Smooth muscle cell of the brain vasculature (primary cell): ENCODE measurements around the gene CTDSP1.

Experiments used
- DNase-seq: peaks from one replicate; pipeline ENCODE4 v3.0.0-alpha.2; 2012; ENCODE audit warnings: low read depth, low spot score

Gene CTDSP1

GRCh38 chr2:218400167-218400929, 680 bp downstream of the CTDSP1 start:
- no peak for DNase-seq

DNA sequence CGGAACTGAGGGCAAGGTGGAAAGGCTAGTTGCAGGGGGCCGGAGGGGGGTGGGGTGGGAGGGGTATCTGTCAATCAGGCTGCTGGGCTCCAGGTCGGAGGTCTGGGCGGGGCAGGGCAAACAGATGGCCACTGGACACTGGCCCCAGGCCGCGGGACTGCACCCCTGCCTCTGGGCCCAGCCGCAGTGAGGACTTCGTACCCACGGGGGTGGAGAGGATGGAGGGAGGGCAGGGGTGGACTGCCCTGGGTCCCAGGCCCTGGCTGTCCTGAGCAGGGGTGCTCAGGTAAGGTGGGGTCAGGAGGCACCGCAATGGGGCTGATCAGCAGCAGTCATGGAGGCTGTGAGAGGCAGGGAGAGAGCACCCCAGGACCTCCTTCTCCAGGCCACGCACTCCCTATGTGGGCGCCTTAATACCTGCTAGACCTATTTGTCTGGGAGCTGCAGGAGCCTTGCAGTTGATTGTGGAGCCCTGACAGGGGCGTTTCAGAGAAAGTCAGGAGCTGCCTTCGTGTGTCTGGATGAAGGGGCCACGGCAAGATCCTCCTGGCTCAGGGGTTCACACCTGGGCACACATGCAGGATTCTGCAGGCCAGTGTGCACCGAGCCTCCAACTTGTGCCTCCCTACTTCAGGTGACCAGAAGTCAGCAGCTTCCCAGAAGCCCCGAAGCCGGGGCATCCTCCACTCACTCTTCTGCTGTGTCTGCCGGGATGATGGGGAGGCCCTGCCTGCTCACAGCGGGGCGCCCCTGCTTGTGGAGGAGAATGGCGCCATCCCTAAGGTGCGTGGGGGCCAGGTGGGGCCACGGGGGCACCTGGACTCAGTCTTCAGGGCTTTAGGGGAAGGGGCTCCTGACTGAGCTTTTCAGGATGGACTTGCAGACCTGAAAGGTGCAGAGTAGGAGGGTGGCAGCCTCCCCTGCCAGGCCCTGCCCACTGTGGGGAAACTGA, 1.5 kb downstream of the CTDSP1 start:
- no peak for DNase-seq

DNA sequence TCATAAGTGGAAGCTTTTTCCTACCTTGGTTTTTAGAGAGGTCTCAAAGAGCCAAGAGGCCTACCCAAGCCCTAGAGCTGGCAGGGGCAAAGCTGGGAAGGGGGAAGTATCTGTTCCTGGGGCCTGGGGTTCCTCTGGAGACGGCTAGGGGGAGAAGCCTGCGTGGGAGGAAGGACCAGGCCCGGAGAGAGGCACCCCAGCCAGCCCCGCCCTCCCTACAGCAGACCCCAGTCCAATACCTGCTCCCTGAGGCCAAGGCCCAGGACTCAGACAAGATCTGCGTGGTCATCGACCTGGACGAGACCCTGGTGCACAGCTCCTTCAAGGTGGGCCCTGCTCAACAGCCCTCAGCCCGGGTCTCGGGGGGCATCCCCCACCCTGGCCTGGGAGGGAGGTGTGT, 2.2 kb downstream of the CTDSP1 start:
- no peak for DNase-seq

GRCh38 chr2:218402491-218402901, 2.8 kb downstream of the CTDSP1 start:
- no peak for DNase-seq

- DNase-seq: no peak
These were observed 3.3 kb downstream of the CTDSP1 start for GRCh38 chr2:218402911-218403411.

- DNase-seq: no peak
These were observed 4.1 kb downstream of the CTDSP1 start for GRCh38 chr2:218403810-218404209.

- DNase-seq: no peak
These were observed 4.8 kb downstream of the CTDSP1 start for GRCh38 chr2:218404351-218405085.

DNA sequence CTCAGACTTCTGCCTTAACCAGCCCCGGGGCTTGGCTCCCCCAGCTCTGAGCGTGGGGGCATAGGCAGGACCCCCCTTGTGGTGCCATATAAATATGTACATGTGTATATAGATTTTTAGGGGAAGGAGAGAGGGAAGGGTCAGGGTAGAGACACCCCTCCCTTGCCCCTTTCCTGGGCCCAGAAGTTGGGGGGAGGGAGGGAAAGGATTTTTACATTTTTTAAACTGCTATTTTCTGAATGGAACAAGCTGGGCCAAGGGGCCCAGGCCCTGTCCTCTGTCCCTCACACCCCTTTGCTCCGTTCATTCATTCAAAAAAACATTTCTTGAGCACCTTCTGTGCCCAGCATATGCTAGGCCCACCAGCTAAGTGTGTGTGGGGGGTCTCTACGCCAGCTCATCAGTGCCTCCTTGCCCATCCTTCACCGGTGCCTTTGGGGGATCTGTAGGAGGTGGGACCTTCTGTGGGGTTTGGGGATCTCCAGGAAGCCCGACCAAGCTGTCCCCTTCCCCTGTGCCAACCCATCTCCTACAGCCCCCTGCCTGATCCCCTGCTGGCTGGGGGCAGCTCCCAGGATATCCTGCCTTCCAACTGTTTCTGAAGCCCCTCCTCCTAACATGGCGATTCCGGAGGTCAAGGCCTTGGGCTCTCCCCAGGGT, 5.5 kb downstream of the CTDSP1 start:
- no peak for DNase-seq

DNA sequence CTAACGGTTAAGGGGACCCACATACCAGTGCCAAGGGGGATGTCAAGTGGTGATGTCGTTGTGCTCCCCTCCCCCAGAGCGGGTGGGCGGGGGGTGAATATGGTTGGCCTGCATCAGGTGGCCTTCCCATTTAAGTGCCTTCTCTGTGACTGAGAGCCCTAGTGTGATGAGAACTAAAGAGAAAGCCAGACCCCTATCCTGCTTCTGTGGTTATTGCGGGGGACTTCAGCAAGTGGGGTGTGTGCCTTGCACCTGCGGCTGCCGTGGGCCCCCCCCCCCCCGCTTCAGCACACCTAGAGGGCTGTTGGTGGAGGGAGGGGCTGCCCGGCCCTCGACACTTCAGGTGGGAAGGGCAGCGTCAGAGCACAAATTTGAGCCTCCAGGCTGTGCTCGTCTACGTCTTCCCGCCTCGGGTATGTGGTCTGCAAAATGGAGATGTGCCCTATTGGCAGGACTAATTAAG, 6.1 kb downstream of the CTDSP1 start:
- DNase-seq: no peak

DNA sequence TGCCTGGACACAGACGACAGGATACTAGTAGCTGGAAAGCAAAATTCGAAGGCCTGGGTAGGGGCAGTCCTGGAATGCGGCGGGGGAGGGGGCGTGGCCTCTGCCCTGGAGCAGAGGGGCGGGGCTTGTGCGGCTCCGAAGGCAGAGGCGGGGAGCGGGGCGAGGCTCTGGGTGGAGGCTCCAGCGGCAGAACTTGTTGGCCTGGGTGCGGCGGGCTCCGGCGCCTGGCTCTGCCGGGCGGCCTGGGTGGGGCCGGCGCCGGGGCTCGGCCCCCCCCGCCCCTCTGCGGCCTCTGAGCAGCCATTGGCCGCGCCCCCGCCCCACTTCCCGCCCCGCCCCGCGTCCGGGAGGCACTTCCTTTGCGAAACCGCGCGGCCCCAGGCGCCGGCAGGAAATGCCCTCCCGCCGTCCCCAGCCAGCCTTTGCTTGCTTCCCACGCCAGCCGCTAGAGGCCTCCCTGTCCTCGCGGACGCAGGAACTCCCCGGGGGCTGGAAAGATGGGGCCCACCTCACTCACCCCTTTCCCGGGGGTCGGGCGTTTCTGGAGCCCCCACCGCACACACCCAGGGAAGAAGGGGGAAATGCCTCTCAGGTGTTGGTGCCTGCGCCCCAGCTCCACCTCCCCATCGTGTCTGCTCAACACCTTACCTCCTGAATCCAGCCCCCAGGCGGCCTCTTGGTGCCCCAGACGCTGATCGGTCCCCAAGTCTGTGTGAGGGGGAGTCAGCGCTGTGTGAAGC, 6.7 kb downstream of the CTDSP1 start:
- peak; percentile 79 for DNase-seq

- DNase-seq: peak; percentile 46
These were observed 7.4 kb downstream of the CTDSP1 start for GRCh38 chr2:218406949-218407618.

DNA sequence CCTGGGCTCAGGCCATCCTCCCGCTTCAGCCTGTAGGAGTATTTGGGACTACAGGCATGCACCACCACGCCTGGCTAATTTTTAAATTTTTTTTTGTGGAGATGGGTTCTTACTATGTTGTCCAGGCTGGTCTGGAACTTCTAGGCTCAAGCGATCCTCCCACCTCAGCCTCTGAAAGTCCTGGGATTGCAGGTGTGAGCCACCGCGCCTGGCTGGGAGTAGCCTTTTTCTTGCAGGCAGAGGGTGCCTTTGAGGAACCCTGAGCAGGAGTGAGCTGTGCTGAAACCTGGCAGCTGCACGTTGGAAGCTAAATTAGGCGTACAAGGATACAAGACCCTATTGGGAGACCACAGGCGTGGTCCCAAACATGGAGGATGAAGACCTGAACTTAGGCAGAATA, 8.0 kb downstream of the CTDSP1 start:
- no peak for DNase-seq

DNA sequence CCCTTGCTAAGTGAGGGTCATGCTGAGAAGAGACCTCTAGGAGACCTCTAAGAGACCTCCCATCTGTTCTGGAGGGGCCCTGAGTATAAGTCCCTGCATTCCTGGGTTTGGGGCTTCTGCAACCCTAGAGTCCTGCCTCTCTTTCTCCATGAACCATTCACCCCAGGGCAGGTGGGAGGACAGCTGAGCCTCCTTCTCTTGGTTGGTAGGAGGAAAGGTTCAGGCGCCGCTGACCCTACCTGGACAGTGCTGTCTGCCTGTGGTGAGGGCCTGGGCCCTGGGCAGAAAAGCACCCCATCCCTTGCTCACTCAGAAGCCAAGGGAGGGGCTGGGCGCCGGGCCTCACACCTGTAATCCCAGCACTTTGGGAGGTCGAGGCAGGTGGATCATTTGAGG, 18.7 kb downstream of the CTDSP1 start:
- no peak for DNase-seq

- DNase-seq: no peak
These were observed 19.2 kb downstream of the CTDSP1 start, which contains the start of gene VIL1 for GRCh38 chr2:218418717-218419458. Gene VIL1, plus strand, starts transcription at chr2:218419123. Its CDS starts 4,656 bp downstream, at chr2:218423779.

DNA sequence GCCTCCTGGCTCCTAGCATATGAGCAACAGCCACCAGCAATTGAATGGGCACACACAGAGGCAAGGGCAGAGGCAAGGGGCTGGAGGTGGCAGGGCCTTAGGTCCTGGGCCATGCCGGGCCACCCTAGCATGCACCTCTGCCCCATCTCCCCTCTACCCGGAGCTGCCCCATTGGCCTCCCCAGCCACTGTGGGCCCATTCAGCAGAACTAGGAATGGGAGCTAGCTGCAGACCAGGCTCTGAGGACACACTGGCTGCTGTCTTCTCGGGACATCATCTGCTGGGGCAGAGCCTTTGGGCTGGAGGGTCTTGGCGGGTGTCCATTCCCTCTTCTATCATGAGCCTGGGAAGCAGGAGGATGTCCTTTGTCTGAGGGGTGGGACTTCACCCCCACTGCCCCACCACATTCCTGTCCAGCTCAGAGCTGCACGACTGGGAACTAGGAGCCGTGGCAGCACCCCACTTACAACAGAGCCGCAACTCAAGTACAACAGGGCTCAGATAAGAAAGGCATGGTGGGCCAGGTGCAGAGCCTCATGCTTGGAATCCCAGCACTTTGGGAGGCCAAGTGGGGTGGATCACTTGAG, 20.1 kb downstream of the CTDSP1 start:
- no peak for DNase-seq

- no peak for DNase-seq
These were observed 21.4 kb downstream of the CTDSP1 start for GRCh38 chr2:218421027-218421426.

DNA sequence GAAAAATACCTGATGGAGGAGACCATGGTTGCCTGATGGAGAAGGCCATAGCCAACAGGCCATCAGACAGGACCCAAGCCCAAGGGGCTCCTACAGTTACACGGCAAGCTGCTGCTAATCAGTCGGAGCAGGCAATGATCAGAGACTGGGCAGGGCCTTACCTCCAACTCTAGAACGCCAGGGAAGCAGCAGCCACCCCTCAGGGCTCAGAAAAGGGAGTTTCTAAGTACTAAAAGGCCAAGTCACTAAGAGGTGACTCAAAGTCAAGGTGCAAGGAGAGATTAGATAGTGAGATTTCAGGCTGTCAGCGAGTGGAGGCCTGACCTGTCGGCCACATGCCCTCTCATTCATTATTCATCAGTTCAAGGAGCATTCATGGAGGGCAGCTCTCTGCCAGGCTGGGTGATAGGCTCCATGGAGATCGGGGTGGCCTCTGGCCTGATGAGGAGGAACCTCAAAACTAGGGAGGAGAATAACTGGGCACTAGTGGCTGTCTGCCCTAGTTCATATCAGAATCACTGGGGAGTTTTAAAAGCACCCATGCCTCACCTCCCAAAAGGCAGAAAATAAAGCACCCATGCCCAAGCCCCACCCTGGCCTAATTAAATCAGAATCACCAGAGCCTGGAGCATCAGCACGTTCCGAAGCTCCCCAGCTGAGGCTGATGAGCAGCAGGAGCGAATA, 22.9 kb downstream of the CTDSP1 start:
- no peak for DNase-seq

- DNase-seq: no peak
These were observed 23.9 kb downstream of the CTDSP1 start for GRCh38 chr2:218423584-218423983.
